Naive thymus-derived CD4-positive, alpha-beta T cell (primary cell): ENCODE measurements around the gene ABHD12B. TPM values are rescaled to one million over a fixed set of nuclear protein-coding genes. Genes with fewer than 3 reads are reported as not detected.
A peak's percentile ranks its signal among the peaks of the same experiment; 100 is the strongest.

Experiments
- ATAC-seq: fragments of 150-1000 bp; cut with Tn5 transposase; 2 replicates; pipeline ENCODE4 v1.10.0; 2021; ENCODE audit warnings: mild to moderate bottlenecking, moderate library complexity
- CTCF ChIA-PET: fragments of 350-600 bp; sonication (Branson Sonifier 250); formaldehyde crosslinking; loops from one replicate; lab custom pipeline; 2021; ENCODE audit warnings: antibody characterized with exemption; lab: Charles Lee
- POLR2A ChIA-PET: fragments of 350-600 bp; sonication (Branson Sonifier 250); formaldehyde crosslinking; loops from one replicate; lab custom pipeline; 2021; ENCODE audit warnings: antibody characterized with exemption, inconsistent platforms; lab: Charles Lee
- DNase-seq, 9 donors: peaks; one replicate each; pipeline versions ENCODE4 v3.0.0 to v3.0.0-alpha.2; 2020 to 2022; ENCODE audit warnings: mixed read lengths in 1 of 9
- H3K27ac ChIP-seq: one replicate; pipeline ENCODE4 v1.7.0; 2013; ENCODE audit warnings: mild to moderate bottlenecking, low read depth, low read length, moderate library complexity
- H3K27me3 ChIP-seq, 2 donors: one replicate each; pipeline ENCODE4 v1.7.0; 2013; ENCODE audit warnings: low read length in 2 of 2, mild to moderate bottlenecking in 2 of 2, moderate library complexity in 2 of 2; ENCODE audit not compliant: control insufficient read depth in 2 of 2, insufficient read depth in 2 of 2
- H3K36me3 ChIP-seq, 3 experiments: 1 replicate in 2 of 3; 2 replicates in 1 of 3; pipeline ENCODE4 v1.7.0; 2013; ENCODE audit warnings: low read length in 3 of 3, mild to moderate bottlenecking in 3 of 3, moderate library complexity in 1 of 3; ENCODE audit not compliant: insufficient read depth in 3 of 3, control insufficient read depth in 2 of 3
- H3K4me1 ChIP-seq, 2 donors: one replicate each; pipeline ENCODE4 v1.7.0; 2013; ENCODE audit warnings: low read length in 2 of 2, mild to moderate bottlenecking in 2 of 2, moderate library complexity in 1 of 2; ENCODE audit not compliant: control insufficient read depth in 2 of 2, insufficient read depth in 2 of 2
- H3K4me3 ChIP-seq: 2 replicates; pipeline ENCODE4 v1.7.0; 2013; ENCODE audit warnings: mild to moderate bottlenecking, low read length
- H3K9me3 ChIP-seq, 3 experiments: 1 replicate in 2 of 3; 2 replicates in 1 of 3; pipeline ENCODE4 v1.7.0; 2013; ENCODE audit warnings: low read length in 3 of 3; ENCODE audit not compliant: control insufficient read depth in 2 of 3
- H3K27ac Mint-ChIP-seq, 9 donors: one replicate each; pipeline ENCODE4 v1.8.0; 2020 to 2022; ENCODE audit warnings: mixed read lengths in 9 of 9, mild to moderate bottlenecking in 8 of 9, moderate library complexity in 5 of 9, inconsistent platforms in 2 of 9
- H3K27me3 Mint-ChIP-seq, 5 donors: one replicate each; pipeline ENCODE4 v1.8.0; 2021 to 2022; ENCODE audit warnings: mixed read lengths in 5 of 5, mild to moderate bottlenecking in 1 of 5
- H3K36me3 Mint-ChIP-seq, 5 donors: one replicate each; pipeline ENCODE4 v1.8.0; 2020 to 2022; ENCODE audit warnings: mixed read lengths in 5 of 5, mild to moderate bottlenecking in 3 of 5, inconsistent platforms in 1 of 5
- H3K4me1 Mint-ChIP-seq, 7 donors: one replicate each; pipeline ENCODE4 v1.8.0; 2020 to 2022; ENCODE audit warnings: mixed read lengths in 7 of 7, mild to moderate bottlenecking in 3 of 7, inconsistent platforms in 1 of 7
- H3K4me3 Mint-ChIP-seq, 10 donors: one replicate each; pipeline ENCODE4 v1.8.0; 2020 to 2022; ENCODE audit warnings: mild to moderate bottlenecking in 10 of 10, mixed read lengths in 10 of 10, moderate library complexity in 6 of 10, inconsistent platforms in 2 of 10
- H3K9me3 Mint-ChIP-seq, 11 donors: one replicate each; pipeline ENCODE4 v1.8.0; 2020 to 2022; ENCODE audit warnings: mixed read lengths in 11 of 11, mild to moderate bottlenecking in 4 of 11, inconsistent platforms in 1 of 11, moderate library complexity in 1 of 11
- intact Hi-C, 2 donors: fragments of 100-400 bp; cut with micrococcal nuclease; formaldehyde crosslinking; loops; one replicate each; pipeline ENCODE4 v1.15.1; 2023
- polyA plus RNA-seq, 2 donors: library from polyadenylated mRNA; unstranded; fragments of 300-500 nt; fragmentation: Illumina TruSeq; gene quantifications; one replicate each; pipeline ENCODE4 v1.2.3, GENCODE V29; 2021
- total RNA-seq, 6 experiments: library from RNA in 5 of 6; stranded (reverse) in 5 of 6; gene quantifications; 1 replicate in 5 of 6; 2 replicates in 1 of 6; pipeline ENCODE4 v1.2.3 and lab custom pipeline; 2021 to 2026

Gene ABHD12B
- total and polyA plus RNA-seq, 7 experiments from 2014 or later, result 0.37 TPM; not detected in 6

DNA sequence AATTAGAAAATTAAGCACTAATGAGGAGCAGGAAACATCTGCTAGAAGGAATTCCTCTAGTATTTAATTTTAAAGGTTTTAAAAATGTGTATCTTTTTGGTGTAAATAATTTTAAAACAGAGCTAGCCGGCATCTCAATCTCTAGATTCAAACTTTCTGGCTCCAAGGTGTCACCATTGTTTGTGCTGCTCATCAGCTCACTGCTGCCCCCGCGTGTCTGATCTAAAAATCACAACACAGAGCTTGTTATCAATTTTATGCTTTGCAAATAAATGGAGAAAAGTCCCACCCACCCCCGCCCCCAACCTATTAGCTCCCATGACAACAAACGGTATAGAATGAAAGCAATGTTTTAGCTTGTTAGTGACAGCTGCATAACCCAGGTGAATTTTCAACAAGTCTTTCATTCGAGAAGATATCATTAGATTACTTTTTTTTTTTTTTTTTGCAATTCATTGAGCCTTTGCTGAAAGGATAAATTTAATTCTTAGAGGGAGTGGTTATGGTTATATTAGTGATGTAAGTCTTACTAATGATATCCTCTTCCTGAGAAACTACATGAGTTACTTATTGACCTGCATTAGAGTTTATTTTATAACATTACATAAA is 11.3 kb upstream of the ABHD12B start:
- Histone ChIP-seq H3K9me3 (no peaks in the 10 kb centered on the region), H3K36me3 (no peaks in the 10 kb centered on the region), H3K4me3 (peak overlapping the region; percentile 84), H3K4me1 (peaks cover 7% of the 10 kb centered on the region in 2 donors), H3K27ac (peak overlapping the region; percentile 56), H3K27me3 (no peaks in the 10 kb centered on the region)
- H3K9me3 Mint-ChIP-seq, result no peaks in the 10 kb centered on the region
- H3K36me3 Mint-ChIP-seq, result no peaks in the 10 kb centered on the region
- H3K4me3 Mint-ChIP-seq, result peak overlapping the region; percentile 89 to 95 (median 92)
- DNase-seq (peak; percentile 80 to 90 (median 86)), ATAC-seq (peak; percentile 90)
- ChIA-PET POLR2A (interaction anchor here (0.6 to 5.9 kb wide), 18 partner anchors 9 to 743 kb away, joined by 3 to 67 read pairs (median 4); partner anchors contain the start of gene NIN), CTCF (interaction anchor here (0.5 to 7.3 kb wide), 35 partner anchors 8 to 687 kb away, joined by 3 to 110 read pairs (median 5); no protein-coding TSS in a partner anchor)
- peak overlapping the region; percentile 83 to 95 (median 88) for H3K27ac Mint-ChIP-seq
- intact Hi-C loops, result loop anchor here (1.0 to 10.0 kb wide), 20 partner anchors 25 to 540 kb away; partner anchors contain the start of genes NIN (in 2 of the 2), MAP4K5 (in 1 of the 2), SAV1 (in 1 of the 2) and TRIM9 (in 1 of the 2)
- peaks cover 0 to 33% (median 2%) of the 10 kb centered on the region in 5 donors for H3K27me3 Mint-ChIP-seq
- H3K4me1 Mint-ChIP-seq, result peaks cover 3 to 23% (median 11%) of the 10 kb centered on the region in 7 donors

GRCh38 chr14:50862036-50862570 is 9.8 kb upstream of the ABHD12B start:
- no peaks in the 10 kb centered on the region for H3K36me3 ChIP-seq
- POLR2A ChIA-PET, result interaction anchor here (4.1 to 5.9 kb wide), 2 partner anchors 31 to 86 kb away, joined by 22 to 67 read pairs; partner anchors contain the start of gene NIN
- ATAC-seq (no peak), DNase-seq (no peak)
- Mint-ChIP-seq H3K4me1 (peaks cover 5 to 25% (median 13%) of the 10 kb centered on the region in 7 donors), H3K9me3 (no peaks in the 10 kb centered on the region), H3K36me3 (no peaks in the 10 kb centered on the region), H3K4me3 (no peak overlapping the region), H3K27me3 (peaks cover 5 to 48% (median 10%) of the 10 kb centered on the region in 5 donors), H3K27ac (no peak overlapping the region)
- no peaks in the 10 kb centered on the region for H3K27me3 ChIP-seq
- H3K27ac ChIP-seq, result no peak overlapping the region
- no peaks in the 10 kb centered on the region for H3K9me3 ChIP-seq
- H3K4me3 ChIP-seq, result no peak overlapping the region
- peaks cover 7% of the 10 kb centered on the region in 2 donors for H3K4me1 ChIP-seq
- CTCF ChIA-PET, result interaction anchor here (0.8 to 7.3 kb wide), 5 partner anchors 40 to 261 kb away, joined by 3 to 110 read pairs (median 11); no protein-coding TSS in a partner anchor
- intact Hi-C loops, result loop anchor here (5.0 to 10.0 kb wide), 3 partner anchors 47 to 233 kb away; partner anchors contain the start of genes SAV1 (in 1 of the 2) and TRIM9 (in 1 of the 2)

- Histone ChIP-seq H3K4me3 (no peak overlapping the region), H3K4me1 (peaks cover 5% of the 10 kb centered on the region in 2 donors), H3K27ac (no peak overlapping the region), H3K36me3 (no peaks in the 10 kb centered on the region), H3K9me3 (no peaks in the 10 kb centered on the region), H3K27me3 (peaks cover 2 to 5% of the 10 kb centered on the region in 2 donors)
- POLR2A ChIA-PET, result no interaction called here
- ATAC-seq (no peak), DNase-seq (no peak)
- CTCF ChIA-PET, result interaction anchor here (1.0 kb wide), 1 partner anchor 87 kb away, joined by 6 read pairs; no protein-coding TSS in a partner anchor
- Mint-ChIP-seq H3K36me3 (no peaks in the 10 kb centered on the region), H3K4me3 (no peak overlapping the region), H3K27ac (no peak overlapping the region), H3K27me3 (peaks cover 24 to 64% (median 29%) of the 10 kb centered on the region in 5 donors), H3K9me3 (no peaks in the 10 kb centered on the region), H3K4me1 (peaks cover 2 to 21% (median 8%) of the 10 kb centered on the region in 7 donors)
- intact Hi-C loops, result loop anchor here (5.0 to 10.0 kb wide), 3 partner anchors 49 to 231 kb away; partner anchors contain the start of genes SAV1 (in 1 of the 2) and TRIM9 (in 1 of the 2)
These were observed 7.6 kb upstream of the ABHD12B start for GRCh38 chr14:50864237-50864636.

DNA sequence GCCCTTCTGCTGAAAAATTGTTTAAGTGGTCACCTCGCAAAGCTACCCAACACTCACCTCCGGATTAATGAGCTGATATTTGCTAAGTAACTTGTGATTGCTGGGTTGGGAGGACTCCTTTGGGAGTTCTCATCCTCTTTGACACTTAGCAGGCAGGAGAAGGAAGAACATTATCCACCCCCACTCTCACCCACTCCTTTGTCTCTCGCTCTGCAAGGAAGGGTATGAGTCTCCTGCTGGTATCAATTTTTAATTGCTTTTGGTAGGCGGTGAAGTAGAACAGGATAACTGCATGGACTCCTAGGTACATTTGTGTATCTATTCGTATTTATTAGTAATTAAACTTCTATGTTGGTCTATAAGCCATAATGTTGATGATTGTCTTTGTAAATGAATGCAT is 6.9 kb upstream of the ABHD12B start:
- Mint-ChIP-seq H3K4me3 (no peak overlapping the region), H3K9me3 (no peaks in the 10 kb centered on the region), H3K27me3 (peaks cover 31 to 71% (median 36%) of the 10 kb centered on the region in 5 donors), H3K27ac (no peak overlapping the region), H3K36me3 (no peaks in the 10 kb centered on the region), H3K4me1 (peaks cover 0 to 19% (median 6%) of the 10 kb centered on the region in 7 donors)
- ATAC-seq (no peak), DNase-seq (no peak)
- H3K4me1 ChIP-seq, result no peaks in the 10 kb centered on the region
- no peaks in the 10 kb centered on the region for H3K9me3 ChIP-seq
- ChIA-PET POLR2A (interaction anchor here (0.9 kb wide), 1 partner anchor 90 kb away, joined by 3 read pairs; no protein-coding TSS in a partner anchor), CTCF (interaction anchor here (1.0 kb wide), 1 partner anchor 88 kb away, joined by 6 read pairs; no protein-coding TSS in a partner anchor)
- H3K36me3 ChIP-seq, result no peaks in the 10 kb centered on the region
- intact Hi-C loops, result loop anchor here (5.0 to 10.0 kb wide), 3 partner anchors 50 to 230 kb away; partner anchors contain the start of genes SAV1 (in 1 of the 2) and TRIM9 (in 1 of the 2)
- H3K4me3 ChIP-seq, result no peak overlapping the region
- H3K27me3 ChIP-seq, result peaks cover 4 to 7% of the 10 kb centered on the region in 2 donors
- H3K27ac ChIP-seq, result no peak overlapping the region

DNA sequence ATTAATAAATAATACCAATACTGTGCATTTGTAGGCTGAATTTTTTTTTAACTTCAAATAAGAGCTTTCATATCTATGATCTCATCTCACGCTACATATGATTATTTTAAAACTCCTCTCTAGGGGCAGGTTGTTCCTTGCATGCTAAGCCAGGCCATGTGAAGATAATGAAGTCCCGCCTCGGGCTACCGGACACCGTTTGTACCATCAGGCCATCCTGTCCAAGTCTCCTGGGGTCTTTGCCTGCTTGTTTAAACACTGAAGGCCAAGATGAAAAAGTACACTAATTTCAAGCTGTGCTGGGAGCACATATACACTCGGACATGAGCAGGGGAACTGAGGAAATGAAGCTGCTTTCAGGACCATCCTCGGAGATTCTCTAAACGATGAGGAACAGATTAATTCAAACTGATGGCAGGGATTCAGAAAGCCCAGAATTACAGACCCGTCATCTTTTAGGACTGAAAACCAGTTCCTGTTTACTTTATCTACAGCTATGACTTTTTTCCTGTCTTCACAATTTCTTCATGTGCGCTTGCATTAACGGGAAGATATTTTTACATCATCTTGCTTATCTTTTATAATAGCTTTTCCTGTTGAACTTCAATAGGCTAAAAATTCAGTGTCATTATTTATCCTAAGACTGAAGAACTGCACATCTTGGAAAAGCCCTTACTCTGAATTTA is 6.3 kb upstream of the ABHD12B start:
- no peaks in the 10 kb centered on the region for H3K4me1 ChIP-seq
- H3K27me3 Mint-ChIP-seq, result peaks cover 36 to 77% (median 42%) of the 10 kb centered on the region in 5 donors
- CTCF ChIA-PET, result interaction anchor here (0.6 to 1.1 kb wide), 4 partner anchors 88 to 129 kb away, joined by 3 to 6 read pairs (median 3); no protein-coding TSS in a partner anchor
- H3K4me1 Mint-ChIP-seq, result peaks cover 0 to 13% (median 5%) of the 10 kb centered on the region in 7 donors
- ATAC-seq (peak; percentile 27), DNase-seq (no peak)
- no peak overlapping the region for H3K4me3 ChIP-seq
- H3K4me3 Mint-ChIP-seq, result no peak overlapping the region
- intact Hi-C loops, result loop anchor here (10.0 kb wide), 2 partner anchors 51 to 229 kb away; partner anchors contain the start of gene TRIM9 (in 1 of the 2)
- H3K36me3 ChIP-seq, result no peaks in the 10 kb centered on the region
- POLR2A ChIA-PET, result interaction anchor here (0.7 to 1.0 kb wide), 3 partner anchors 36 to 91 kb away, joined by 3 read pairs; no protein-coding TSS in a partner anchor
- H3K27me3 ChIP-seq, result peaks cover 4 to 12% of the 10 kb centered on the region in 2 donors
- H3K27ac ChIP-seq, result no peak overlapping the region
- H3K36me3 Mint-ChIP-seq, result no peaks in the 10 kb centered on the region
- no peaks in the 10 kb centered on the region for H3K9me3 ChIP-seq
- no peaks in the 10 kb centered on the region for H3K9me3 Mint-ChIP-seq
- H3K27ac Mint-ChIP-seq, result no peak overlapping the region

GRCh38 chr14:50871228-50871627 is 625 bp upstream of the ABHD12B start:
- no peak for DNase-seq
- intact Hi-C loops, result no loop called here
- Histone ChIP-seq H3K9me3 (no peaks in the 10 kb centered on the region), H3K4me1 (peaks cover 14% of the 10 kb centered on the region in 2 donors), H3K27me3 (peaks cover 4 to 24% of the 10 kb centered on the region in 2 donors), H3K4me3 (no peak overlapping the region), H3K27ac (no peak overlapping the region), H3K36me3 (no peaks in the 10 kb centered on the region)
- Mint-ChIP-seq H3K4me1 (peaks cover 18 to 45% (median 36%) of the 10 kb centered on the region in 7 donors), H3K9me3 (peaks cover 0 to 2% (median 0%) of the 10 kb centered on the region in 11 donors), H3K27ac (no peak overlapping the region), H3K36me3 (peaks cover 0 to 1% (median 0%) of the 10 kb centered on the region in 5 donors), H3K27me3 (peaks cover 63 to 86% (median 72%) of the 10 kb centered on the region in 5 donors), H3K4me3 (peak overlapping the region in 8 of 10 donors; percentile 2 to 57 (median 42))
- ATAC-seq, result no peak
- CTCF ChIA-PET, result no interaction called here
- POLR2A ChIA-PET, result no interaction called here
